Trophoblast cell (in vitro differentiated cells and primary cell): ENCODE results near the gene LRMDA.

Experiments
- DNase-seq, 2 donors: peaks; one replicate each; pipeline ENCODE4 v3.0.0-alpha.2; 2016
- H2AFZ ChIP-seq: 2 replicates; pipeline ENCODE4 v1.6.1; 2013; ENCODE audit warnings: low read length, moderate library complexity, mild to moderate bottlenecking; ENCODE audit not compliant: insufficient read depth, poor library complexity
- H2AK5ac ChIP-seq: 2 replicates; pipeline ENCODE4 v1.6.1; 2013; ENCODE audit warnings: mild to moderate bottlenecking, low read length
- H2BK120ac ChIP-seq: 2 replicates; pipeline ENCODE4 v1.6.1; 2013; ENCODE audit warnings: low read length, mild to moderate bottlenecking, moderate library complexity; ENCODE audit not compliant: insufficient read depth, poor library complexity
- H2BK12ac ChIP-seq: 2 replicates; pipeline ENCODE4 v1.6.1; 2013; ENCODE audit warnings: mild to moderate bottlenecking, low read length, moderate library complexity
- H2BK5ac ChIP-seq: 2 replicates; pipeline ENCODE4 v1.6.1; 2013; ENCODE audit warnings: low read length, low read depth, moderate library complexity, mild to moderate bottlenecking; ENCODE audit not compliant: poor library complexity
- H3K14ac ChIP-seq: 2 replicates; pipeline ENCODE4 v1.6.1; 2013; ENCODE audit warnings: mild to moderate bottlenecking, low read length
- H3K18ac ChIP-seq: 2 replicates; pipeline ENCODE4 v1.6.1; 2013; ENCODE audit warnings: mild to moderate bottlenecking, low read length
- H3K23ac ChIP-seq: 2 replicates; pipeline ENCODE4 v1.6.1; 2013; ENCODE audit warnings: low read length
- H3K27ac ChIP-seq: 2 replicates; pipeline ENCODE4 v1.5.1; 2013; ENCODE audit warnings: low read depth, mild to moderate bottlenecking, inconsistent platforms, low read length, moderate library complexity
- H3K27me3 ChIP-seq: 2 replicates; pipeline ENCODE4 v1.6.1; 2013; ENCODE audit warnings: inconsistent platforms, mild to moderate bottlenecking, low read length, moderate library complexity; ENCODE audit not compliant: insufficient read depth
- H3K36me3 ChIP-seq, 2 experiments: 1 replicate in 1 of 2; 2 replicates in 1 of 2; pipeline ENCODE4 v1.6.1; 2013; ENCODE audit warnings: low read length in 2 of 2, mild to moderate bottlenecking in 2 of 2, moderate library complexity in 1 of 2; ENCODE audit not compliant: insufficient read depth in 2 of 2, control insufficient read depth in 1 of 2
- H3K4ac ChIP-seq: 2 replicates; pipeline ENCODE4 v1.6.1; 2013; ENCODE audit warnings: low read depth, mild to moderate bottlenecking, low read length, moderate library complexity
- H3K4me1 ChIP-seq, 2 experiments: 1 replicate in 1 of 2; 2 replicates in 1 of 2; pipeline ENCODE4 v1.6.1; 2013; ENCODE audit warnings: low read length in 2 of 2, mild to moderate bottlenecking in 2 of 2, moderate library complexity in 1 of 2; ENCODE audit not compliant: insufficient read depth in 2 of 2, control insufficient read depth in 1 of 2
- H3K4me2 ChIP-seq: 2 replicates; pipeline ENCODE4 v1.6.1; 2013; ENCODE audit warnings: inconsistent platforms, mild to moderate bottlenecking, low read length, moderate library complexity
- H3K4me3 ChIP-seq: 2 replicates; pipeline ENCODE4 v1.5.1; 2013; ENCODE audit warnings: mild to moderate bottlenecking, low read depth, low read length, inconsistent platforms
- H3K79me1 ChIP-seq: one replicate; pipeline ENCODE4 v1.6.1; 2013; ENCODE audit warnings: low read length
- H3K79me2 ChIP-seq: 2 replicates; pipeline ENCODE4 v1.6.1; 2013; ENCODE audit warnings: low read length, mild to moderate bottlenecking; ENCODE audit not compliant: control insufficient read depth, insufficient read depth, poor library complexity
- H3K9ac ChIP-seq: 2 replicates; pipeline ENCODE4 v1.6.1; 2013; ENCODE audit warnings: mild to moderate bottlenecking, low read length
- H3K9me3 ChIP-seq: 2 replicates; pipeline ENCODE4 v1.6.1; 2013; ENCODE audit warnings: low read depth, mild to moderate bottlenecking, control low read depth, inconsistent platforms, low read length; ENCODE audit not compliant: insufficient read depth
- H4K12ac ChIP-seq: 2 replicates; pipeline ENCODE4 v1.6.1; 2013; ENCODE audit warnings: low read depth, mild to moderate bottlenecking, low read length, moderate library complexity
- H4K8ac ChIP-seq: 2 replicates; pipeline ENCODE4 v1.6.1; 2013; ENCODE audit warnings: low read depth, mild to moderate bottlenecking, low read length, moderate library complexity
- H4K91ac ChIP-seq: one replicate; pipeline ENCODE4 v1.6.1; 2013; ENCODE audit warnings: low read depth, mild to moderate bottlenecking, low read length, moderate library complexity
- WGBS: extraction: QIAGEN DNeasy Blood & Tissue Kit; methylation state at CpG from one replicate; pipeline ENCODE4 v1.1.7; 2013; ENCODE audit warnings: missing lambda C conversion rate; ENCODE audit not compliant: insufficient read length, insufficient coverage; ENCODE audit errors: extremely low coverage; 5-methylcytosine and 5-hydroxymethylcytosine counted together

LRMDA gene

DNA sequence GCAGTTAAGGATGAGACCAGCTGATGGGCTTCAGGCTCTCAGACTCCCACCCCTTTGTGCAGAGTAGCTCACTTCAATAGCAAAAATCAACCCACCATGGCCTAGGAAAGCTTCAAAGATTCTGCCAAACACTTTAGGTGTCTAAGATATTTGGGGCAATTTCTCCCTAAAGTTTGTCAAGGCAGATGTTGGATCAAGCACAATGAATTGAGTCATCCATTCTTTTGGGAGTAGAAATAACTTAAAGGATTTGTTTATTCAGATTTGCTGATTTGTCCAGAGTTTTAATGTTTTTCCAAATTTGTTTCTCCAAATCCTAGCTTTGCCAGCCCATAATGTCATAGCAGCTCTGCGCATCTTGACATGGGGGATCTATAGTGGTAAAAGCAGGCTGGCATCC, 855.1 kb downstream of the LRMDA start:
- H3K27ac ChIP-seq, result no peak overlapping the region
- H3K79me2 ChIP-seq, result no peaks in the 10 kb centered on the region
- WGBS, result no CpG with 5 or more reads among the region's 1 CpG
- DNase-seq, result no peak
- H3K23ac ChIP-seq, result no peak overlapping the region
- no peak overlapping the region for H2BK5ac ChIP-seq
- H3K4me1 ChIP-seq, result no peaks in the 10 kb centered on the region
- H3K79me1 ChIP-seq, result peaks cover 2% of the 10 kb centered on the region
- H3K9ac ChIP-seq, result no peak overlapping the region
- peaks cover 3% of the 10 kb centered on the region for H3K9me3 ChIP-seq
- H3K4ac ChIP-seq, result no peak overlapping the region
- no peak overlapping the region for H2BK12ac ChIP-seq
- H2AK5ac ChIP-seq, result no peak overlapping the region
- no peak overlapping the region for H2AFZ ChIP-seq
- H3K18ac ChIP-seq, result no peak overlapping the region
- H3K4me2 ChIP-seq, result no peak overlapping the region
- H2BK120ac ChIP-seq, result no peak overlapping the region
- no peak overlapping the region for H3K14ac ChIP-seq
- no peaks in the 10 kb centered on the region for H3K36me3 ChIP-seq
- no peaks in the 10 kb centered on the region for H3K27me3 ChIP-seq
- H4K8ac ChIP-seq, result no peak overlapping the region
- no peak overlapping the region for H3K4me3 ChIP-seq
- no peak overlapping the region for H4K12ac ChIP-seq
- H4K91ac ChIP-seq, result no peak overlapping the region

GRCh38 chr10:76287856-76288255, 856.4 kb downstream of the LRMDA start:
- H3K9ac ChIP-seq, result no peak overlapping the region
- no peak overlapping the region for H2BK120ac ChIP-seq
- no peak overlapping the region for H3K27ac ChIP-seq
- H3K14ac ChIP-seq, result no peak overlapping the region
- H3K79me1 ChIP-seq, result peaks cover 2% of the 10 kb centered on the region
- H3K9me3 ChIP-seq, result peaks cover 2% of the 10 kb centered on the region
- no peak overlapping the region for H3K4me3 ChIP-seq
- H3K4me1 ChIP-seq, result no peaks in the 10 kb centered on the region
- H2BK12ac ChIP-seq, result no peak overlapping the region
- H2BK5ac ChIP-seq, result no peak overlapping the region
- H4K8ac ChIP-seq, result no peak overlapping the region
- no peak overlapping the region for H3K4me2 ChIP-seq
- no peak for DNase-seq
- H3K27me3 ChIP-seq, result no peaks in the 10 kb centered on the region
- H3K79me2 ChIP-seq, result no peaks in the 10 kb centered on the region
- H2AK5ac ChIP-seq, result no peak overlapping the region
- no peak overlapping the region for H3K18ac ChIP-seq
- no peaks in the 10 kb centered on the region for H3K36me3 ChIP-seq
- no peak overlapping the region for H3K23ac ChIP-seq
- no CpG with 5 or more reads among the region's 3 CpGs for WGBS
- no peak overlapping the region for H3K4ac ChIP-seq
- H2AFZ ChIP-seq, result no peak overlapping the region
- H4K12ac ChIP-seq, result no peak overlapping the region
- no peak overlapping the region for H4K91ac ChIP-seq

- Histone ChIP-seq H3K4me1 (no peaks in the 10 kb centered on the region), H3K27me3 (no peaks in the 10 kb centered on the region), H2BK12ac (no peak overlapping the region), H4K8ac (no peak overlapping the region), H3K4me3 (no peak overlapping the region), H2AK5ac (no peak overlapping the region), H3K18ac (no peak overlapping the region), H3K4ac (no peak overlapping the region), H2BK5ac (no peak overlapping the region), H3K23ac (no peak overlapping the region), H3K79me1 (peaks cover 2% of the 10 kb centered on the region), H2AFZ (no peak overlapping the region), H2BK120ac (no peak overlapping the region), H3K79me2 (no peaks in the 10 kb centered on the region), H4K12ac (no peak overlapping the region), H3K27ac (no peak overlapping the region), H3K9ac (no peak overlapping the region), H4K91ac (no peak overlapping the region), H3K9me3 (no peaks in the 10 kb centered on the region), H3K4me2 (no peak overlapping the region), H3K14ac (no peak overlapping the region), H3K36me3 (no peaks in the 10 kb centered on the region)
- no peak for DNase-seq
Observed at GRCh38 chr10:76291175-76291574, 859.8 kb downstream of the LRMDA start.

DNA sequence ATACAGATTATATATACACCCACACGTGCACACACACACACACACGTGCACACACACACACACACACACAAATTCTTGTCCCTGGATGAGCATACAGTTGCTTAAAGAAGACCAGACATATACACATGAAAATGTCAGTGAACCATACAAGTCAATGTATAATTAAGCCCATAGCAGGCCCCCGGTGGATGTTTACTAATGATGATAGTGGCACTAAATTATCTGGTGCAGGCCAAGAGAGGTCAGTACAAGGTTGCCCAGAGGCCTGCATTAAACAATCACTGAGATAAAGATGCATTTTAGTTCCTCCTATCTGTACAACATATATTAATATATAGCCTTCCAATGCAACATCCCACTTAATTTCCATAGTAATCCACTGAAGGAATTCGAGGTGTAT, 860.5 kb downstream of the LRMDA start:
- no peaks in the 10 kb centered on the region for H3K4me1 ChIP-seq
- no peak overlapping the region for H2AFZ ChIP-seq
- no peak overlapping the region for H2BK12ac ChIP-seq
- H3K9me3 ChIP-seq, result no peaks in the 10 kb centered on the region
- no peaks in the 10 kb centered on the region for H3K79me2 ChIP-seq
- WGBS, result no CpG with 5 or more reads among the region's 4 CpGs
- no peak overlapping the region for H3K4me2 ChIP-seq
- H3K4ac ChIP-seq, result no peak overlapping the region
- H3K14ac ChIP-seq, result no peak overlapping the region
- H4K91ac ChIP-seq, result no peak overlapping the region
- DNase-seq, result no peak
- no peak overlapping the region for H4K12ac ChIP-seq
- no peak overlapping the region for H3K27ac ChIP-seq
- H3K79me1 ChIP-seq, result peaks cover 4% of the 10 kb centered on the region
- H3K23ac ChIP-seq, result no peak overlapping the region
- no peak overlapping the region for H2BK5ac ChIP-seq
- no peak overlapping the region for H4K8ac ChIP-seq
- H3K18ac ChIP-seq, result no peak overlapping the region
- no peak overlapping the region for H2BK120ac ChIP-seq
- H3K9ac ChIP-seq, result no peak overlapping the region
- H3K36me3 ChIP-seq, result no peaks in the 10 kb centered on the region
- no peak overlapping the region for H2AK5ac ChIP-seq
- no peak overlapping the region for H3K4me3 ChIP-seq
- H3K27me3 ChIP-seq, result no peaks in the 10 kb centered on the region
